HG02870 (cell line): ENCODE measurements around the gene TSPAN13.

Source experiments
- ATAC-seq: cut with Tn5 transposase; IDR thresholded peaks from one replicate; pipeline ENCODE4 v1.9.1; 2021; ENCODE audit warnings: mild to moderate bottlenecking, moderate library complexity; ENCODE audit not compliant: unreplicated experiment

TSPAN13 gene

DNA sequence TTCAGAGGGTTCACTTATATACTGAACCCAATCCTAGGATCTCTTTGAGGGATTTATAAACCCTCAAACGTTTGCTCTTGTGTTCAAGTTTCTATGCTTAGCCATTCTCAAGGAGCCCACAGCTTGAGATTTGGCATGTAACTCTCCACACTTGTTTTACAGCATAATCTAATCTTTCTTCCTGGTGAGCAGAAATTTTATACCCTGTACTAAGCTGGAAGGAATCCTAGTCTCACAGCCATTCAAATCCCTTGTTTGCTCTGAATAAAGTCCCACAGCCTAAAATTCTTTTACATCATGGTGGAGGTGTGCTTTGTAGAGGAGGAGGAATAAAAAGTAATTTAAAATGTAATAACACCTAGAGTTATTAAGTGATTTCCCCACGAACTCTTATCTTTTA, 56.6 kb downstream of the TSPAN13 start:
- no peak for ATAC-seq

DNA sequence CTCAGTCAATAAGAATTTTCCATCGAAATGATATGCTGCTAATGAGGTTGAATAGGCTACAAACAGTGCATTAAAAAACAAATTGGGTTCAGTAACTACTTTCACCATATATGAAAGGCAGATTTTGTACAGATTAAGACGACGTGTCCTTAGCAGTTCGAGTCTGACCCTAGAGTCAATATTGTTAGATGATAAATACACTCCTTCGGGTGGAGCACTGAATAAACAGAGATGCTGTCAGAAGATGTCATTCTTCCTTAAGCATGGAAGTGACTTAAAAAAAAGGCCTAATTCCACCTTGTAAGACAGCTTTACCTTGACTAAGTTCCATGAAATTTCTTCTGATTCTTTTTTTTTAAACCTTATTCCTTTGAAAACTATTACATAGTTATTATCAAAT, 57.0 kb downstream of the TSPAN13 start:
- ATAC-seq: no peak

DNA sequence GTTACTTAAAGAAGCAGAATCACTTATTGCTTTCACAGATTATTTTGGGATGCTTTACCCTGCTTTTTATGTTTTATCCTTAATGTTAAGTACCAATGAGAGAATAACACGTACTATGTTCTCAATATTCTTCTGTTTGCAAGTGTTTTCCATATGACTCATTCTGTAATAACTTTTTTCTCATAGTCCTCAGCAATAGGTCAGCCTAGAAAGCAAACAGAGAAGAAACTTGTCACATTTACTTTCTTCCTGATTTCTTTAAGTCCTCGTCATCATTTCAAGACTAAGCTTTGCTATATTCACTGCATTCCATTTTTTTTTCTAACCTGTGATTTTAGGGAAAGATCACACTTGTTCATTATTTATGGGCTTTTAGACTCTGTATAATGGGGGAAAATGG, 58.0 kb downstream of the TSPAN13 start:
- no peak for ATAC-seq

DNA sequence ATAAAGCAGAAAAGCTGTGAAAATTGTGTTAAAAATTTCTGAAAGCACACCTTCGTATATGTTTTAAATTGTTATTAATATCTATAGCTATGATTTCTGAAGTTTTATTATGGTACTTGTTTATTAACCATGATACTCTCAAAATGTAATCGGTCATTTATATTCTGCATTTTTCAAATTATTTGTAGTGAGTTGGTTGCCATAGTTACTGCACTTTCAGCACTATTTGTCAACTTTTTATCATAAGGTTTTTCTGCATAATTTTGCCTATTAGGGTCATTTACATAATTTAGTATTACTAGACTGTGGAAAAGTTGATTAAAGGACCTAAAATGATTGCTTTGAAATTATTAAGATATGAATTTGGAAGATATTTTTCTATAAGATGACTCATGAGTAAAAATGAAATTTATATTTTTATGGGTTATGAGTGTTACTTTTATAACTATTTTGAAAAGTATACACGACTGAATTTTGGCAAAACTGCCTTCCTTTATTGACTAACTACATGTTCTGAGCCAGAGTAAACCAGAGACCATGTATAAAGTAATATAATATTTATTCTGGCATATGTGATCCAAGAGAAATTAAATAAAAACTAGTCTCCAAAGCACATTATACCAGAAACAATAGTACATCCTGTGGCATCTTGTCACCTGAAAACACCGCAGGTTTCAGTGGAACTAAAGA, 59.1 kb downstream of the TSPAN13 start:
- ATAC-seq: no peak

DNA sequence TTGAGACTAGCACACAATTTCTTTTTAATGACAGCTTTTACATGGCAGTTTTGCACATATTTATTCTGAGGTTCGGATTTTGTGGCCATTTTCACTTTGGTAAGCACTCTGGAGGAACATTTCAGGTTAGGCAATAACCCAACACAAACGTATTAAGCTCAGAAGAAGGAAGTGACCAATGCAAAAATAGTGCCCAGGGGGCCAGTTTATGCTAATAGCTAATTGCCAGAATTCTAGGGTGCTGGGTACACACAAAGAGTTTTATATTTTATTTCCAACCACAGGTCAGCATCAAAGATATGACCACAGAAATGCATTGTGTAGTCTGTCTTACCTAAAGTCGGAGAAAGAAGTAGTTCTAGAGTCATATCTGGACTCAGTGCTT, 59.7 kb downstream of the TSPAN13 start:
- no peak for ATAC-seq

DNA sequence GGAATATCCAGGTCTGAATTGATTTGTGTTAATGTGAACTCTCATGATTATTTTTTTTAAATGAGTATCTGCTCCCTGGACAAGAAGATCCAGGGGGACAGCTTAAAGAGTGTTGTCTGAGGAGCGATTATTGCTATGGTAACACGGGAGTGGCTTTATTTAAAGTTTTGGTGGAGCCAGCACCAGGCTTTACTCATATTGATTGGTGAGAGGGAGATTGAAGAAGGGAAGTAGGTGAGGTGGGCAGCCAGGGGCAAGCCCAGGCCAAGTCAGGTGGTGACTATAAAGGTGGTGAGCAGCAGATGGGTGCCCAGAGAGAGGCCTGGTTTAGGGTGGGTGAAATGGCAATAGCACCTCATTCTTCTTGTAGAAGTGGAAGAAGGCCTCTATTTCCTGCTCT, 61.4 kb downstream of the TSPAN13 start:
- no peak for ATAC-seq

DNA sequence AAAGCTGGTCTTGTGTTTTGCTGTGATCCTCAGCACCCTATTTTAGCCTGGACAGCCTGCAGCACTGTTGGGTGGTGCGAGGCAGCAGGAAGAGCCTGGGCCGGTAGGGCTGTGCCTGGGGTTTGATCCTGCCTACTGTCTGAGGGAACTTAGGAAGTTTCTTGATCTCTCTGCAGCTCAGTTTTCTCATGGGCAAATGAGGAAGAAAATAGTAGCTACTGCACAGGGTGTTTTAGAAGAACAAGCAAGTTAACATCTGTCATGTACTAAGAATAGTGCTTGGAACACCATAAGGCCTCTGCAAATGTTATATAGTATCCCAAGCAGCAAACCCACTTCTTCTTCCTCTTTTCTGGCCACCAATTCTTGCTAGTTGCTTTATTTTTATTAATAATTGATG, 63.3 kb downstream of the TSPAN13 start:
- ATAC-seq: no peak

DNA sequence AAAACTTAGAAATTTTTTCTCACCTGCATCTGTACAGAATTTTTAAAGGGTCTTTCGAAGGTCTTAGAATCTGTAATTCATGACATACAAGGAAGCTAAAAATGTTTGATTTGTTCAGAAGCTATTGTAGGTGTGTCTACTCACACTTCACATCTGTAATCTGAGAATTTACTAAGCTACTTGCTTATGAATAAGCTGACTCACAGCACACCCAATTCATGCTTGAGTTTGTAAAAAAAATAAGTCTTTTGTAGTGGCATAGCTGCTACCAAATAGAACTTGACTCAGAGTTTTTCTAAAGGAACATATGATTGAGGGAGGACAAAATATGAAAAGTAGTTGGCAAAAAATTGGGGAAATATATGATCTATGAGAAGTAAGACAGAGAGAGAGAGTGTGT, 64.0 kb downstream of the TSPAN13 start:
- ATAC-seq: no peak

DNA sequence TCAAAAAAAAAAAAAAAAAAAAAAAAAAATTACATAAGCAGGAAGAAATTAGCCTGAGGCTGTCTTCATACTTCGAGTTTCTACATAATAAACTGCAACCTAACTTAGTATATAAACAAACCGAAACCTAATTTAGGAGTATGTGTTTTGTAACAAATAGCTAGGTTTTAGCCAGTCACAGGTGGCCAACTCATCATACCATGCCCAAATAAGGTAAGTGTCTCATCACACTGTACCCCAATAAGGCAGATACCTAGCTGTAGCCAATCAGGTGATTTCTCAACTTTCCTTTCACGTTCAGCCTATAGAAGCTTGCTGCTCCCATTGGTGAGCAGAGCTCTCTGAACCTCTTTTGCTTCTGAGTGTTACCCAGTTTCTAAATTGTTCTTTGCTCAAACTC, 65.2 kb downstream of the TSPAN13 start:
- no peak for ATAC-seq

DNA sequence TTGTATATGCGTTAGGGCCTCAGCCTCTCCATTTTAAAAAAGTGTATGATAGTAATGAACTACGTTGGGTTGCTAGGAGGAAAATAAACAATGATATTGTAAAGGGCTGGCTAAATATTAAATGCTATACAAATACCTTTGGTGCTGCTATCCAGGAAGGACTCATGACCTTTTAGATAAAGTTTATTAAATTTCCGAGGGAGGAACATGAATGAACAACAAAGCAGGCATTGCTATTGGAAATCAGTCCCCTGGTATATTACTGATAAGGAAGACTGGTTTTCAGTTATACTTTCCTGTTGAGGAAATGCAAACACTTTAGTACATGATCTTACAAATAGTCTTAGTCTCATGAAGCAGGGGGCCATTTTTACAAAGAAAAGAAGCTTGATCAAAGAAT, 68.5 kb downstream of the TSPAN13 start:
- no peak for ATAC-seq

DNA sequence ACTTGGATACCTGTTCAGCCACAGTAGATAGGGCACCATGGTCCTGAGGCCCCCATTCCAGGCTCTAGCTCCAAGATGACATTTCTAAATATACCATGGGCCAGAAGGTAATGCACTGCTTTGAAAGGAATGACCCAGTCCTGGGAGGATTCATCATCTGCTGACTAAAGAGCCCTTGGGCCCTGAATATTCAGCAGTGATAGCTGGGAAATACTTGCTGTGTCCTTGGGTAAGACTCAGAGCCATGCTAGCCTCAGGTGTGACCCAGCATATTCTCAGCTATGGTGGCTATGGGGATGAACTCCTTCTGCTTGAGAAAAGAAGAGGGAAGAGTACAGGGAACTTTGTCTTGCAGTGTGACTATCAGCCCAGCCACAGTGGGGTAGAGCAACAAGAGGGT, 72.5 kb downstream of the TSPAN13 start:
- ATAC-seq: no peak

DNA sequence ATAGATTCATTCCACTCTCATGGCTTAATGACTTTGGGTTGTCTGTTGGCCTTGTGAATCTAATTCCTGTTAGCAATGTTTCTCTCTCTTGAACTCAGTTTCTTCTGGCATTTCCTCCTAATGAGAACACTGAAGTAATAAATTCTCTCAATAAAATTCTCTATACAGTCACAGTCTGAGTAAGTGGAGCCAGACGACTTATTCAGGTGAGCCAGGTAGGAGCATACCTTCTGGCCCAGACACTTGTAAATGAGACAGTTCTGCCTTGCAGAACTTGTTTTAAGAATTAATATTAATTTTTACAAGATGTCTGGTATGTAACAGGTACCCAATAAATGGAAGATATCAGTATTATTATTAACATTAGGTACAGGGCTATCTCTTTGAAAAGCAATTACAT, 79.8 kb downstream of the TSPAN13 start:
- ATAC-seq: no peak
